ENCODE measurements around the gene RFLNA. TPM values are rescaled to one million over a fixed set of nuclear protein-coding genes. Genes with fewer than 3 reads are reported as not detected.

Gene RFLNA
- total and polyA plus RNA-seq, 2 experiments from 2014 or later, result 57.8 to 67.8 TPM

GRCh38 chr12:124348659-124349380, 53.9 kb downstream of the RFLNA start:
- 97% methylated on average over 31 of the region's 32 CpGs for WGBS (ENCODE audit: low lambda C conversion rate, missing lambda C conversion rate)
- no peaks in the 10 kb centered on the region for H3K36me3 ChIP-seq (replicated peaks; ENCODE audit: insufficient read depth, low read depth)

GRCh38 chr12:124350491-124350890, 55.6 kb downstream of the RFLNA start:
- Histone ChIP-seq H3K27ac (no peak overlapping the region), H3K4me3 (no peak overlapping the region), H3K4me1 (ENCODE audit: insufficient read depth) (no peaks in the 10 kb centered on the region), H3K9me3 (ENCODE audit: low read depth) (no peaks in the 10 kb centered on the region), H3K36me3 (replicated peaks; ENCODE audit: insufficient read depth, low read depth) (no peaks in the 10 kb centered on the region), H4K20me1 (ENCODE audit: insufficient read depth, poor library complexity, severe bottlenecking) (peaks cover 4% of the 10 kb centered on the region), H3K79me2 (no peaks in the 10 kb centered on the region), H3K9me2 (replicated peaks; ENCODE audit: insufficient read depth) (no peaks in the 10 kb centered on the region), H2AFZ (no peak overlapping the region), H3K27me3 (no peaks in the 10 kb centered on the region), H3K4me2 (no peak overlapping the region)
- WGBS (ENCODE audit: low lambda C conversion rate, missing lambda C conversion rate), result 95% methylated on average over 18 of the region's 18 CpGs
- no peak for TF ChIP-seq EZH2phosphoT487 (IDR thresholded peaks at IDR 0.05; ENCODE audit: low read depth, severe bottlenecking, unreplicated experiment)
- no peak for TF ChIP-seq CTCF (IDR thresholded peaks at IDR 0.05; ENCODE audit: poor library complexity)
- TF ChIP-seq EZH2 (IDR thresholded peaks at IDR 0.05; ENCODE audit: borderline replicate concordance), result no peak
- no peak for DNase-seq (ENCODE audit: low spot score)

More at GRCh38 chr12:124348659-124349380, 53.9 kb downstream of the RFLNA start:
- no peak for DNase-seq (ENCODE audit: low spot score)
- no peak for TF ChIP-seq EZH2 (IDR thresholded peaks at IDR 0.05; ENCODE audit: borderline replicate concordance)
- no peak for TF ChIP-seq EZH2phosphoT487 (IDR thresholded peaks at IDR 0.05; ENCODE audit: low read depth, severe bottlenecking, unreplicated experiment)
- no peak for TF ChIP-seq CTCF (IDR thresholded peaks at IDR 0.05; ENCODE audit: poor library complexity)
- Histone ChIP-seq H3K79me2 (no peaks in the 10 kb centered on the region), H3K4me3 (no peak overlapping the region), H4K20me1 (ENCODE audit: insufficient read depth, poor library complexity, severe bottlenecking) (peaks cover 4% of the 10 kb centered on the region), H3K27ac (no peak overlapping the region), H3K9me2 (replicated peaks; ENCODE audit: insufficient read depth) (no peaks in the 10 kb centered on the region), H3K4me2 (no peak overlapping the region), H2AFZ (no peak overlapping the region), H3K27me3 (no peaks in the 10 kb centered on the region), H3K4me1 (ENCODE audit: insufficient read depth) (no peaks in the 10 kb centered on the region), H3K9me3 (ENCODE audit: low read depth) (no peaks in the 10 kb centered on the region)

- no peaks in the 10 kb centered on the region for H3K27me3 ChIP-seq
- H3K27ac ChIP-seq, result no peak overlapping the region
- H3K4me2 ChIP-seq, result no peak overlapping the region
- DNase-seq (ENCODE audit: low spot score), result no peak
- peaks cover 4% of the 10 kb centered on the region for H4K20me1 ChIP-seq (ENCODE audit: insufficient read depth, poor library complexity, severe bottlenecking)
- no peaks in the 10 kb centered on the region for H3K79me2 ChIP-seq
- H2AFZ ChIP-seq, result no peak overlapping the region
- TF ChIP-seq EZH2phosphoT487 (IDR thresholded peaks at IDR 0.05; ENCODE audit: low read depth, severe bottlenecking, unreplicated experiment), result no peak
- TF ChIP-seq CTCF (IDR thresholded peaks at IDR 0.05; ENCODE audit: poor library complexity), result no peak
- no peak for TF ChIP-seq EZH2 (IDR thresholded peaks at IDR 0.05; ENCODE audit: borderline replicate concordance)
- H3K4me1 ChIP-seq (ENCODE audit: insufficient read depth), result no peaks in the 10 kb centered on the region
- no peak overlapping the region for H3K4me3 ChIP-seq
- WGBS (ENCODE audit: low lambda C conversion rate, missing lambda C conversion rate), result 93% methylated on average over 7 of the region's 7 CpGs
- no peaks in the 10 kb centered on the region for H3K9me2 ChIP-seq (replicated peaks; ENCODE audit: insufficient read depth)
- H3K9me3 ChIP-seq (ENCODE audit: low read depth), result no peaks in the 10 kb centered on the region
- no peaks in the 10 kb centered on the region for H3K36me3 ChIP-seq (replicated peaks; ENCODE audit: insufficient read depth, low read depth)
Measured at GRCh38 chr12:124351422-124351821, 56.5 kb downstream of the RFLNA start.
